Brain microvascular endothelial cell (primary cell): Measurements from ENCODE around the gene CATSPERE.
"Not testable (repeated sequence)": the region's sequence is repeated elsewhere in the genome, so short reads cannot be mapped to it uniquely, and the experiment has no call there.

Experiments
- DNase-seq: peaks from one replicate; pipeline ENCODE4 v3.0.0-alpha.2; 2020
- H3K27ac ChIP-seq: fragments of 250-450 bp; sonication (Bioruptor Pico); 2 replicates; pipeline ENCODE4 v1.5.1; 2020; ENCODE audit warnings: mild to moderate bottlenecking, moderate library complexity
- H3K27me3 ChIP-seq: fragments of 250-450 bp; sonication (Bioruptor Pico); replicated peaks from 2 replicates; pipeline ENCODE4 v1.5.1; 2020; ENCODE audit warnings: mild to moderate bottlenecking
- H3K36me3 ChIP-seq: fragments of 250-450 bp; sonication (Bioruptor Pico); replicated peaks from 2 replicates; pipeline ENCODE4 v1.5.1; 2020; ENCODE audit warnings: mild to moderate bottlenecking
- H3K4me3 ChIP-seq: 2 replicates; pipeline ENCODE4 v1.5.1; 2011; ENCODE audit warnings: low read depth, mild to moderate bottlenecking, control low read depth, low read length, moderate library complexity
- CTCF ChIP-seq: IDR thresholded peaks from 2 replicates; pipeline ENCODE4 v1.5.1; 2011; ENCODE audit warnings: low read depth, mild to moderate bottlenecking, moderate library complexity, low read length, control low read depth, inconsistent platforms; ENCODE audit errors: missing control alignments
- in situ Hi-C: cut with HindIII; loops from 2 replicates; pipeline ENCODE4 v1.10.0; 2017; ENCODE audit warnings: low sequenced_read_pairs, low pct_ligation_motif_present

CATSPERE gene

GRCh38 chr1:244494653-244495052, 33.6 kb downstream of the CATSPERE start:
- no peaks in the 10 kb centered on the region for H3K36me3 ChIP-seq
- no peak overlapping the region for H3K27ac ChIP-seq
- no peak for TF ChIP-seq CTCF
- no peak overlapping the region for H3K4me3 ChIP-seq
- in situ Hi-C loops = no loop called here
- no peaks in the 10 kb centered on the region for H3K27me3 ChIP-seq
- DNase-seq = no peak

- DNase-seq = no peak
- in situ Hi-C loops = no loop called here
- Histone ChIP-seq H3K27ac (no peak overlapping the region), H3K27me3 (no peaks in the 10 kb centered on the region), H3K4me3 (no peak overlapping the region), H3K36me3 (no peaks in the 10 kb centered on the region)
- TF ChIP-seq CTCF = no peak
Measured at GRCh38 chr1:244496186-244496585, 35.1 kb downstream of the CATSPERE start.

GRCh38 chr1:244497805-244498204, 36.7 kb downstream of the CATSPERE start:
- in situ Hi-C loops = no loop called here
- TF ChIP-seq CTCF = no peak
- no peak for DNase-seq

GRCh38 chr1:244499484-244499883, 38.4 kb downstream of the CATSPERE start:
- DNase-seq, H3K36me3 ChIP-seq, H3K4me3 ChIP-seq, H3K27ac ChIP-seq, H3K27me3 ChIP-seq, in situ Hi-C loops: not testable (repeated sequence)

More at GRCh38 chr1:244497805-244498204, 36.7 kb downstream of the CATSPERE start:
- Histone ChIP-seq H3K36me3 (no peaks in the 10 kb centered on the region), H3K27ac (no peak overlapping the region), H3K4me3 (no peak overlapping the region), H3K27me3 (no peaks in the 10 kb centered on the region)

- H3K27me3 ChIP-seq, in situ Hi-C loops: not testable (repeated sequence)
Measured at GRCh38 chr1:244500515-244500914, 39.4 kb downstream of the CATSPERE start.

GRCh38 chr1:244502630-244503029, 41.6 kb downstream of the CATSPERE start:
- Histone ChIP-seq H3K36me3 (no peaks in the 10 kb centered on the region), H3K27ac (no peak overlapping the region), H3K27me3 (no peaks in the 10 kb centered on the region), H3K4me3 (no peak overlapping the region)
- no peak for TF ChIP-seq CTCF
- in situ Hi-C loops = no loop called here
- no peak for DNase-seq

More at GRCh38 chr1:244500515-244500914, 39.4 kb downstream of the CATSPERE start:
- H3K27ac ChIP-seq, H3K4me3 ChIP-seq, H3K36me3 ChIP-seq, DNase-seq: not testable (repeated sequence)

- Histone ChIP-seq H3K27me3 (no peaks in the 10 kb centered on the region), H3K36me3 (no peaks in the 10 kb centered on the region), H3K27ac (no peak overlapping the region), H3K4me3 (no peak overlapping the region)
- no peak for DNase-seq
- TF ChIP-seq CTCF = no peak
- in situ Hi-C loops = no loop called here
Measured at GRCh38 chr1:244513493-244513892, 52.4 kb downstream of the CATSPERE start.
